Measurements from ENCODE around the gene CHML.

The CHML gene

GRCh38 chr1:241605146-241605805 is 34.9 kb downstream of the CHML start:
- no peaks in the 10 kb centered on the region for H3K27me3 ChIP-seq (ENCODE audit: insufficient read depth, low read length)
- H3K4me3 ChIP-seq (ENCODE audit: low read depth, low read length, poor library complexity, severe bottlenecking) = no peak overlapping the region
- no peaks in the 10 kb centered on the region for H3K9me3 ChIP-seq (ENCODE audit: low read length)
- no peak overlapping the region for H2AFZ ChIP-seq (ENCODE audit: low read length)
- no peaks in the 10 kb centered on the region for H3K36me3 ChIP-seq (ENCODE audit: insufficient read depth, low read length)
- H3K4me2 ChIP-seq (ENCODE audit: low read length) = no peak overlapping the region
- H3K9ac ChIP-seq (ENCODE audit: low read length) = no peak overlapping the region
- no peaks in the 10 kb centered on the region for H3K9me2 ChIP-seq (ENCODE audit: low read depth, low read length)
- no peak overlapping the region for H3K27ac ChIP-seq (ENCODE audit: low read depth, low read length, poor library complexity, severe bottlenecking)
- H4K20me1 ChIP-seq (ENCODE audit: insufficient read depth, low read length) = no peaks in the 10 kb centered on the region
- H3K4me1 ChIP-seq (ENCODE audit: insufficient read depth, low read length, severe bottlenecking) = no peaks in the 10 kb centered on the region
- no peaks in the 10 kb centered on the region for H3F3A ChIP-seq (ENCODE audit: insufficient read depth, low read length)
- no peaks in the 10 kb centered on the region for H3K79me2 ChIP-seq (ENCODE audit: insufficient read depth, low read length)
- TF ChIP-seq EZH2 (IDR thresholded peaks at IDR 0.05; ENCODE audit: borderline replicate concordance, low read length) (no peak), CTCF (IDR thresholded peaks at IDR 0.05; ENCODE audit: low read length) (peak; percentile 62)

GRCh38 chr1:241603731-241604245 is 36.4 kb downstream of the CHML start:
- Histone ChIP-seq H3K27me3 (ENCODE audit: insufficient read depth, low read length) (no peaks in the 10 kb centered on the region), H3K4me2 (ENCODE audit: low read length) (no peak overlapping the region), H3K9me3 (ENCODE audit: low read length) (no peaks in the 10 kb centered on the region), H3F3A (ENCODE audit: insufficient read depth, low read length) (no peaks in the 10 kb centered on the region), H4K20me1 (ENCODE audit: insufficient read depth, low read length) (no peaks in the 10 kb centered on the region), H3K27ac (ENCODE audit: low read depth, low read length, poor library complexity, severe bottlenecking) (no peak overlapping the region), H2AFZ (ENCODE audit: low read length) (no peak overlapping the region), H3K79me2 (ENCODE audit: insufficient read depth, low read length) (no peaks in the 10 kb centered on the region), H3K9ac (ENCODE audit: low read length) (no peak overlapping the region), H3K4me3 (ENCODE audit: low read depth, low read length, poor library complexity, severe bottlenecking) (no peak overlapping the region), H3K4me1 (ENCODE audit: insufficient read depth, low read length, severe bottlenecking) (no peaks in the 10 kb centered on the region), H3K9me2 (ENCODE audit: low read depth, low read length) (no peaks in the 10 kb centered on the region), H3K36me3 (ENCODE audit: insufficient read depth, low read length) (no peaks in the 10 kb centered on the region)
- TF ChIP-seq EZH2 (IDR thresholded peaks at IDR 0.05; ENCODE audit: borderline replicate concordance, low read length) (no peak), CTCF (IDR thresholded peaks at IDR 0.05; ENCODE audit: low read length) (no peak)

- no peaks in the 10 kb centered on the region for H3K36me3 ChIP-seq (ENCODE audit: insufficient read depth, low read length)
- H3K27me3 ChIP-seq (ENCODE audit: insufficient read depth, low read length) = no peaks in the 10 kb centered on the region
- H3K9me2 ChIP-seq (ENCODE audit: low read depth, low read length) = no peaks in the 10 kb centered on the region
- no peak overlapping the region for H3K4me2 ChIP-seq (ENCODE audit: low read length)
- H4K20me1 ChIP-seq (ENCODE audit: insufficient read depth, low read length) = no peaks in the 10 kb centered on the region
- H3K4me3 ChIP-seq (ENCODE audit: low read depth, low read length, poor library complexity, severe bottlenecking) = no peak overlapping the region
- H3K4me1 ChIP-seq (ENCODE audit: insufficient read depth, low read length, severe bottlenecking) = peaks cover 13% of the 10 kb centered on the region
- H3K9me3 ChIP-seq (ENCODE audit: low read length) = no peaks in the 10 kb centered on the region
- no peak overlapping the region for H3K9ac ChIP-seq (ENCODE audit: low read length)
- no peak for TF ChIP-seq EZH2 (IDR thresholded peaks at IDR 0.05; ENCODE audit: borderline replicate concordance, low read length)
- H2AFZ ChIP-seq (ENCODE audit: low read length) = no peak overlapping the region
- H3K79me2 ChIP-seq (ENCODE audit: insufficient read depth, low read length) = no peaks in the 10 kb centered on the region
- H3K27ac ChIP-seq (ENCODE audit: low read depth, low read length, poor library complexity, severe bottlenecking) = no peak overlapping the region
- no peaks in the 10 kb centered on the region for H3F3A ChIP-seq (ENCODE audit: insufficient read depth, low read length)
These were observed 39.7 kb downstream of the CHML start for GRCh38 chr1:241600496-241600901.

DNA sequence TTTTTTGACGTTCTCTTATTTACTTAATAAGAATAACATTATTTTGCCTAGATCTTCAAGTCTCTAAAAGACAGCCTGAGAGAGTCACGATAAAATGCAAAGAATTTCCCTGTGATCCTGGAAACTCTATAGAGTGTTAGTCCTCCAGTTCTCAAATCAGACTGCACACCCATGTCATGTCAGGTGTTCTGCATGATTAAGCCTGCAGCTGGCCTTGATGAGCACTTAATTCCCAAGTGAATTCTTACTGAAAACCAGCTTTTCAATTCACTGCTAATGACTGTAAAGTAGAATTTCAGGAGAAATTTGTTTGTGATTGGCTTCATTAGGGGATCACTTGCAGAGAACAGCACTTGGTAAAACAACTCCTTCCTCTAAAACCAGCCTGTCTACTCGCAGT is 41.9 kb downstream of the CHML start:
- H3K4me3 ChIP-seq (ENCODE audit: low read depth, low read length, poor library complexity, severe bottlenecking) = no peak overlapping the region
- no peaks in the 10 kb centered on the region for H3K9me3 ChIP-seq (ENCODE audit: low read length)
- no peaks in the 10 kb centered on the region for H3F3A ChIP-seq (ENCODE audit: insufficient read depth, low read length)
- H3K79me2 ChIP-seq (ENCODE audit: insufficient read depth, low read length) = no peaks in the 10 kb centered on the region
- peaks cover 13% of the 10 kb centered on the region for H3K4me1 ChIP-seq (ENCODE audit: insufficient read depth, low read length, severe bottlenecking)
- no peak overlapping the region for H2AFZ ChIP-seq (ENCODE audit: low read length)
- H3K4me2 ChIP-seq (ENCODE audit: low read length) = no peak overlapping the region
- TF ChIP-seq CTCF (IDR thresholded peaks at IDR 0.05; ENCODE audit: low read length) = no peak
- no peak for TF ChIP-seq EZH2 (IDR thresholded peaks at IDR 0.05; ENCODE audit: borderline replicate concordance, low read length)
- H4K20me1 ChIP-seq (ENCODE audit: insufficient read depth, low read length) = no peaks in the 10 kb centered on the region
- no peaks in the 10 kb centered on the region for H3K9me2 ChIP-seq (ENCODE audit: low read depth, low read length)
- H3K36me3 ChIP-seq (ENCODE audit: insufficient read depth, low read length) = no peaks in the 10 kb centered on the region
- no peak overlapping the region for H3K27ac ChIP-seq (ENCODE audit: low read depth, low read length, poor library complexity, severe bottlenecking)
- H3K9ac ChIP-seq (ENCODE audit: low read length) = no peak overlapping the region
- H3K27me3 ChIP-seq (ENCODE audit: insufficient read depth, low read length) = no peaks in the 10 kb centered on the region
